ENCODE results near the gene ATRN. TPM values are rescaled to one million over a fixed set of nuclear protein-coding genes. Genes with fewer than 3 reads are reported as not detected.

Gene ATRN
- total RNA-seq, 1 experiment from 2014 or later, result 28.3 TPM

DNA sequence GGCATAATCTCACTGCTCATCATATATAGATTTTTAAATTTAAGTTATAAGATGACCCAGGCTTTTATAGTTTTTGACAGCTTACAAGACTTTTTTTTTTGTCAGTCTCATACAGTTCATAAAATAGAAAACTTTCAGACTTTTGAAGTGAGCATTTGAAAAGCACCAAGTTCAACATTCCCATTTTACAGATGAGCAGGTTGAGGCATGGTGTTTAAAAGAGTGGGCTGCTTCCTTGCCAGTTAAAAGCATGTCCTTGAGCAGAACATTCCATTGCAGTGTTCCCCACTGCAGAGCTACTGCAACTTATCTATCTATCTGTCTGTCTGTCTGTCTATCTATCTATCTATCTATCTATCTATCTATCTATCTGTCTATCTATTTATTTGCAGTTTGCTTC lies 105.5 kb downstream of the ATRN start:
- DNase-seq, result no peak
- Mint-ChIP-seq H3K4me1 (ENCODE audit: low read depth, unreplicated experiment) (no peaks in the 10 kb centered on the region), H3K9me3 (ENCODE audit: low read depth, unreplicated experiment) (no peaks in the 10 kb centered on the region), H3K27ac (ENCODE audit: unreplicated experiment) (no peak overlapping the region), H3K27me3 (ENCODE audit: unreplicated experiment) (no peaks in the 10 kb centered on the region), H3K4me3 (ENCODE audit: low read depth, unreplicated experiment) (no peak overlapping the region), H3K36me3 (ENCODE audit: insufficient read depth, unreplicated experiment) (peaks cover 4% of the 10 kb centered on the region)
- intact Hi-C loops (cut with micrococcal nuclease; ENCODE audit: unreplicated experiment), result no loop called here
- no TSS peak for BruUV-seq (replicated peaks)
- TF ChIP-seq, protein P1, sequence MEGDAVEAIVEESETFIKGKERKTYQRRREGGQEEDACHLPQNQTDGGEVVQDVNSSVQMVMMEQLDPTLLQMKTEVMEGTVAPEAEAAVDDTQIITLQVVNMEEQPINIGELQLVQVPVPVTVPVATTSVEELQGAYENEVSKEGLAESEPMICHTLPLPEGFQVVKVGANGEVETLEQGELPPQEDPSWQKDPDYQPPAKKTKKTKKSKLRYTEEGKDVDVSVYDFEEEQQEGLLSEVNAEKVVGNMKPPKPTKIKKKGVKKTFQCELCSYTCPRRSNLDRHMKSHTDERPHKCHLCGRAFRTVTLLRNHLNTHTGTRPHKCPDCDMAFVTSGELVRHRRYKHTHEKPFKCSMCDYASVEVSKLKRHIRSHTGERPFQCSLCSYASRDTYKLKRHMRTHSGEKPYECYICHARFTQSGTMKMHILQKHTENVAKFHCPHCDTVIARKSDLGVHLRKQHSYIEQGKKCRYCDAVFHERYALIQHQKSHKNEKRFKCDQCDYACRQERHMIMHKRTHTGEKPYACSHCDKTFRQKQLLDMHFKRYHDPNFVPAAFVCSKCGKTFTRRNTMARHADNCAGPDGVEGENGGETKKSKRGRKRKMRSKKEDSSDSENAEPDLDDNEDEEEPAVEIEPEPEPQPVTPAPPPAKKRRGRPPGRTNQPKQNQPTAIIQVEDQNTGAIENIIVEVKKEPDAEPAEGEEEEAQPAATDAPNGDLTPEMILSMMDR (IDR thresholded peaks at IDR 0.05; ENCODE audit: unreplicated experiment), result no peak
- CTCF ChIA-PET, result interaction anchor here (0.8 kb wide), 1 partner anchor 14 kb away, joined by 3 read pairs; no protein-coding TSS in a partner anchor

DNA sequence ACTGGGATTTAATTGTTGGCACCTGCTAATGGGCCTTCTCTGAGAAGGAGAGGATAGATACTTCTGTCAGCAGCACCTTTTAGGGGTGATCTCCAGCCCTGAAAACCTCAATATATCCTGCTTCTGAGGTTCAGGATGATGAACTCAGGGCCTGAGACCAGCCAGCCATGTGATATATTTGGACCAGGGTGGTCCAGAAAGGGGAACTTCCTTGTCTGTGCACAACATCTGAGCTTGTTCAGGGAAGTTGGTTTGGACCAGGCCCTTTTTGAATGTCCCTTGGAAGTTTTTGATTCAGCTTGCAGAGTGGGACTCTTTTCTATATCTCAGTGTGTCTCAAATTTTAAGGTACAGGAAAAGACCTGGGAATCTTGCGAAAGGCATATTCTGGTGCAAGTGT lies 106.5 kb downstream of the ATRN start:
- Mint-ChIP-seq H3K4me1 (ENCODE audit: low read depth, unreplicated experiment) (no peaks in the 10 kb centered on the region), H3K27me3 (ENCODE audit: unreplicated experiment) (no peaks in the 10 kb centered on the region), H3K36me3 (ENCODE audit: insufficient read depth, unreplicated experiment) (peaks cover 4% of the 10 kb centered on the region), H3K27ac (ENCODE audit: unreplicated experiment) (no peak overlapping the region), H3K9me3 (ENCODE audit: low read depth, unreplicated experiment) (no peaks in the 10 kb centered on the region), H3K4me3 (ENCODE audit: low read depth, unreplicated experiment) (no peak overlapping the region)
- intact Hi-C loops (cut with micrococcal nuclease; ENCODE audit: unreplicated experiment), result no loop called here
- CTCF ChIA-PET, result no interaction called here
- BruUV-seq (replicated peaks), result no TSS peak
- no peak for DNase-seq
- TF ChIP-seq, protein P1 (IDR thresholded peaks at IDR 0.05; ENCODE audit: unreplicated experiment), result no peak

DNA sequence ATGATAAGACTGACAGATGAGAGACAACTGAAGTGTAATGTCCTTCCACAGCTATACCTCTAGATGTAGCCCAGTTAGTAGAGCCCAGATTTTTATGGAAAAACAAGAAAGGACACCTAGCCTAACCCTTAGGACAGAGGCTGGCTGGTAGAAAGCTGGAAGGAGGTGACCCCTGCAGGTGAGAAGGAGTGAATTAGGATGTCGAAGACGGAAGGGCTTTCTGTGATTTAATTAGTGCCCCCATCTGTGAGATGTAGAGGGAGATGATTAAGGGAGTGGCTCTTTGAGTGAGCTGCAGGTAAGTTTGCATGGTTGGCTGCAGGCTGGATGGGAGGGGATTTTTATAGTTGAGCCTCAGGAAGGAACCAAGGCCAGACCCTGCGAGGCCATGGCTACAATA lies 109.6 kb downstream of the ATRN start:
- Mint-ChIP-seq H3K9me3 (ENCODE audit: low read depth, unreplicated experiment) (no peaks in the 10 kb centered on the region), H3K36me3 (ENCODE audit: insufficient read depth, unreplicated experiment) (peaks cover 4% of the 10 kb centered on the region), H3K27ac (ENCODE audit: unreplicated experiment) (no peak overlapping the region), H3K27me3 (ENCODE audit: unreplicated experiment) (no peaks in the 10 kb centered on the region), H3K4me3 (ENCODE audit: low read depth, unreplicated experiment) (no peak overlapping the region), H3K4me1 (ENCODE audit: low read depth, unreplicated experiment) (no peaks in the 10 kb centered on the region)
- CTCF ChIA-PET, result no interaction called here
- DNase-seq, result no peak
- intact Hi-C loops (cut with micrococcal nuclease; ENCODE audit: unreplicated experiment), result no loop called here
- BruUV-seq (replicated peaks), result no TSS peak
- TF ChIP-seq, protein P1 (IDR thresholded peaks at IDR 0.05; ENCODE audit: unreplicated experiment), result no peak

DNA sequence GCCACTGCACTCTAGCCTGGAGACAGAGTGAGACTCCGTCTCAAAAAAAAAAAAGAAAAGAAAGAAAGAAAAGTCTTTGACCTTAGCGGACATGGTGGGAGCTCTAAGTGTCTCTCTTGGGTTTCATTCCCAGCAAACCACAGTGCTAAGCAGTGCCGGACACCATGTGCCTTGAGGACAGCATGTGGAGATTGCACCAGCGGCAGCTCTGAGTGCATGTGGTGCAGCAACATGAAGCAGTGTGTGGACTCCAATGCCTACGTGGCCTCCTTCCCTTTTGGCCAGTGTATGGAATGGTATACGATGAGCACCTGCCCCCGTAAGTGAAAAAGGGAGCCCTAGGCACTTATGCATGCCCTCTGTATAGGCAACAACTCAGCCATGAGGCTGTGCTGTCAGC lies 112.9 kb downstream of the ATRN start:
- H3K4me3 Mint-ChIP-seq (ENCODE audit: low read depth, unreplicated experiment), result no peak overlapping the region
- TF ChIP-seq, protein P1 (IDR thresholded peaks at IDR 0.05; ENCODE audit: unreplicated experiment), result no peak
- intact Hi-C loops (cut with micrococcal nuclease; ENCODE audit: unreplicated experiment), result no loop called here
- H3K4me1 Mint-ChIP-seq (ENCODE audit: low read depth, unreplicated experiment), result no peaks in the 10 kb centered on the region
- CTCF ChIA-PET, result no interaction called here
- H3K36me3 Mint-ChIP-seq (ENCODE audit: insufficient read depth, unreplicated experiment), result peaks cover 4% of the 10 kb centered on the region
- BruUV-seq (replicated peaks), result no TSS peak
- H3K27me3 Mint-ChIP-seq (ENCODE audit: unreplicated experiment), result no peaks in the 10 kb centered on the region
- H3K27ac Mint-ChIP-seq (ENCODE audit: unreplicated experiment), result no peak overlapping the region
- no peak for DNase-seq
- no peaks in the 10 kb centered on the region for H3K9me3 Mint-ChIP-seq (ENCODE audit: low read depth, unreplicated experiment)

All from Calu3 (cell line).